Nucleus accumbens (tissue), 56 donors: ENCODE data around the gene OR1F1.
"Not testable (repeated sequence)": the region's sequence is repeated elsewhere in the genome, so short reads cannot be mapped to it uniquely, and the experiment has no call there.

Experiments used
- DNase-seq, 56 donors: peaks; one replicate each; lab custom pipeline; 2025; lab: John Stamatoyannopoulos, UW

Gene OR1F1

GRCh38 chr16:3187798-3188674 lies at the start of gene OR1F1:
TSS of gene OR1F1 (plus strand) at chr16:3188204.
- DNase-seq: peak in 6 of 56 donors; percentile 11 to 38 (median 32)

DNA sequence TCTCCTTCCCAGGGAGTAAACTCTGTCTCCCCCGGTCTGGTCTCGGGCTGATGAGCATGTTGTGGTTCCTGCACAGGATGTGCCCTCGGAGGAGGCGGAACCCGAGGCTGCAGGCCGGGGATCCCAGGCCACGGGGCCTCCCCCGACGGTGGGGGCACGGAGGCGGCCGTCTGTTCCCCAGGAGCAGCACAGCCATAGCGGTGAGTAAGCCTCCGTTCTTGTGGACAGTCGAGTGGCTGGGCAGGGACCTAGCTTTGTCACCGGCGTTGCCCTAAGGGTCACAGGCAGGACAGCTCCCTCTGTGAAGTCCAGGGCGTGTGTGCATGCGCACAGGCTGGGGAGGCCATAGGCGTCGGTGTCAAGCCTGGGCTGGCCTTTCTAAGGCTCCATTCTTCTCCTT lies 49.7 kb upstream of the OR1F1 start:
- DNase-seq: no peak

- DNase-seq: no peak
Measured at GRCh38 chr16:3138823-3139426, 49.1 kb upstream of the OR1F1 start.

DNA sequence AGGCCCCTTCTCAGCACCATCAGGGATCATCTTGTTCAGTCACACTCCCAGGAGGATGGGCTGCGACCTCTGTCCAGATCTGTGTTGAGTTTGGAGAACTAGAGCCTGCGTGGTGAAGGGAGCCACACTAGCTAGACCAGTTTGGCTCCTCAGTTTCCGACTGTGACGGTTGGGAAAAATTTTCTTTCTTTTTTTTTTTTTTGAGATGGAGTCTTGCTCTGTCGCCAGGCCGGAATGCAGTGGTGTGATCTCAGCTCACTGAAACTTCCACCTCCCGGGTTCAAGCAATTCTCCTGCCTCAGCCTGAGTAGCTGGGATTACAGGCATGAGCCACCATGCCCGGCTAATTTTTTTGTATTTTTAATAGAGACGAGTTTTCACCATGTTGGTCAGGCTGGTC lies 48.4 kb upstream of the OR1F1 start:
- DNase-seq: not testable (repeated sequence)

GRCh38 chr16:3140603-3141427 lies 47.2 kb upstream of the OR1F1 start:
- DNase-seq: no peak

GRCh38 chr16:3141781-3142311 lies 46.2 kb upstream of the OR1F1 start:
- no peak for DNase-seq

- no peak for DNase-seq
Measured at GRCh38 chr16:3142327-3142726, 45.7 kb upstream of the OR1F1 start.

DNA sequence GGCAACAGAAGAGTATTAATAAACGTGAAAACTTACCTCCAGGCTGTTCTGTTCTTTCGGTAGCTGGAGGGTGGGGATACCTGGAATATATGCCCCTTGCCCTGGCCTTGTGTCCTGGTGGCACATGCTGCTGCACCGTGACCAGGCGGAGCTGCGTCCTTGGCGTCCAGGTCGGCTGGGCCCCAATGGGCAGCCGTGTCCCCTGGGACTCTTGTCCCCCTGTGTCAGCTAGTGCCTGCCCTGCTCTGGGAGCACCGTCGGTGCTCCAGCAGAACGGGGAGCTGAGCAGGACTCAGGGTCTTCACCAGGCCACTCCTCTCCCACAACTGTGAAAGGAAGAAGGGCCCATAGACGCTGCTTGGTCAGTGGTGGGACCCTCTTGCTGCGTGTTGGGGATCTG lies 45.2 kb upstream of the OR1F1 start:
- no peak for DNase-seq

- no peak for DNase-seq
Measured at GRCh38 chr16:3143189-3143588, 44.8 kb upstream of the OR1F1 start.

- DNase-seq: no peak
Measured at GRCh38 chr16:3143598-3144320, 44.2 kb upstream of the OR1F1 start.

- DNase-seq: no peak
Measured at GRCh38 chr16:3144321-3144983, 43.6 kb upstream of the OR1F1 start.

GRCh38 chr16:3145151-3145550 lies 42.9 kb upstream of the OR1F1 start:
- DNase-seq: no peak

GRCh38 chr16:3145660-3146059 lies 42.3 kb upstream of the OR1F1 start:
- DNase-seq: no peak

- DNase-seq: no peak
Measured at GRCh38 chr16:3147046-3147756, 40.8 kb upstream of the OR1F1 start.

- DNase-seq: no peak
Measured at GRCh38 chr16:3147757-3148104, 40.3 kb upstream of the OR1F1 start.

- no peak for DNase-seq
Measured at GRCh38 chr16:3148256-3149192, 39.5 kb upstream of the OR1F1 start.

DNA sequence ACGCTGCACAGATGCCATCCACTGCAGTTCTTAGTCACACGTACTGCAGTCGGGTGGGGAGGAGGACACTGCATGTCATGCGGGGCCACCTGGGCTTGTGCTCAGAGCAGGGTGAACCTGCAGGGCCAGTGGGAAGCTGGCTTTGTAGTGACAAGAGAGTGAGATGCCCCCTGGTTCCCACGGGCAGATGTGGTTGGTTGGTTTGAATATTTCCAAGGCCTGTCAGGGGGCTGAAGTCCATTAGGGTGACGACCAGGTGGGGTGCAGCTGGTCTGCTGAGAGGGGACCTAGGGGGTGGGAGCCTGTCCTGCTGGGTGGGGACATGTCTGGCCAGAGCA lies 38.8 kb upstream of the OR1F1 start:
- no peak for DNase-seq
